KMS-11 (cell line): Measurements from ENCODE around the gene ANXA11.

Source experiments
- H2AFZ ChIP-seq: fragments of 200-600 bp; sonication (generic); 2 replicates; pipeline ENCODE4 v1.6.1; 2016; ENCODE audit warnings: antibody characterized with exemption, mixed run types, low read depth
- H3K27ac ChIP-seq: fragments of 200-600 bp; sonication (generic); 2 replicates; pipeline ENCODE4 v1.6.1; 2016; ENCODE audit warnings: mild to moderate bottlenecking, mixed run types
- H3K27me3 ChIP-seq: fragments of 200-600 bp; sonication (generic); 2 replicates; pipeline ENCODE4 v1.6.1; 2017; ENCODE audit warnings: mild to moderate bottlenecking, low read depth, mixed run types, moderate library complexity; ENCODE audit not compliant: insufficient read depth
- H3K36me3 ChIP-seq: fragments of 200-600 bp; sonication (generic); 2 replicates; pipeline ENCODE4 v1.6.1; 2017; ENCODE audit warnings: mild to moderate bottlenecking, mixed run types; ENCODE audit not compliant: insufficient read depth
- H3K4me1 ChIP-seq: fragments of 200-600 bp; sonication (generic); 2 replicates; pipeline ENCODE4 v1.6.1; 2016; ENCODE audit warnings: mild to moderate bottlenecking, low read depth, mixed run types; ENCODE audit not compliant: poor library complexity, severe bottlenecking
- H3K4me2 ChIP-seq: fragments of 200-600 bp; sonication (generic); 2 replicates; pipeline ENCODE4 v1.7.0; 2016; ENCODE audit warnings: mild to moderate bottlenecking, mixed run types
- H3K4me3 ChIP-seq: fragments of 200-600 bp; sonication (generic); IDR thresholded peaks from 2 replicates; pipeline ENCODE4 v1.6.1; 2017; ENCODE audit warnings: low read depth, low read length, mixed read lengths; ENCODE audit not compliant: insufficient read depth
- H3K79me2 ChIP-seq: fragments of 200-600 bp; sonication (generic); 2 replicates; pipeline ENCODE4 v1.6.1; 2016; ENCODE audit warnings: low read depth, mixed run types; ENCODE audit not compliant: insufficient read depth
- H3K9ac ChIP-seq: fragments of 200-600 bp; sonication (generic); 2 replicates; pipeline ENCODE4 v1.6.1; 2016; ENCODE audit warnings: mild to moderate bottlenecking, mixed run types
- H4K20me1 ChIP-seq: fragments of 200-600 bp; sonication (generic); 2 replicates; pipeline ENCODE4 v1.6.1; 2016; ENCODE audit warnings: mild to moderate bottlenecking, mixed run types; ENCODE audit not compliant: insufficient read depth
- CTCF ChIP-seq: fragments of 200-600 bp; sonication (generic); conservative IDR thresholded peaks from 2 replicates; pipeline ENCODE4 v1.6.1; 2017; ENCODE audit warnings: low read depth, mild to moderate bottlenecking, antibody characterized with exemption, low read length, moderate library complexity, mixed read lengths

The ANXA11 gene

GRCh38 chr10:80153460-80153859 is 51.9 kb downstream of the ANXA11 start:
- no peaks in the 10 kb centered on the region for H4K20me1 ChIP-seq

GRCh38 chr10:80152820-80153219 is 52.5 kb downstream of the ANXA11 start:
- H4K20me1 ChIP-seq: no peaks in the 10 kb centered on the region
- no peak overlapping the region for H2AFZ ChIP-seq
- TF ChIP-seq CTCF: no peak
- H3K27me3 ChIP-seq: no peaks in the 10 kb centered on the region
- no peak overlapping the region for H3K4me3 ChIP-seq
- H3K36me3 ChIP-seq: no peaks in the 10 kb centered on the region
- H3K79me2 ChIP-seq: no peaks in the 10 kb centered on the region
- H3K4me2 ChIP-seq: no peak overlapping the region
- H3K9ac ChIP-seq: no peak overlapping the region
- H3K27ac ChIP-seq: no peak overlapping the region
- no peaks in the 10 kb centered on the region for H3K4me1 ChIP-seq

More at GRCh38 chr10:80153460-80153859, 51.9 kb downstream of the ANXA11 start:
- H3K27me3 ChIP-seq: no peaks in the 10 kb centered on the region
- H3K79me2 ChIP-seq: no peaks in the 10 kb centered on the region
- no peak overlapping the region for H3K27ac ChIP-seq
- H3K36me3 ChIP-seq: no peaks in the 10 kb centered on the region
- no peak for TF ChIP-seq CTCF
- H2AFZ ChIP-seq: no peak overlapping the region
- no peak overlapping the region for H3K4me3 ChIP-seq
- H3K4me1 ChIP-seq: no peaks in the 10 kb centered on the region
- no peak overlapping the region for H3K9ac ChIP-seq
- no peak overlapping the region for H3K4me2 ChIP-seq

- no peaks in the 10 kb centered on the region for H3K79me2 ChIP-seq
- peaks cover under 1% of the 10 kb centered on the region for H3K4me1 ChIP-seq
- H3K27me3 ChIP-seq: no peaks in the 10 kb centered on the region
- H2AFZ ChIP-seq: no peak overlapping the region
- H3K9ac ChIP-seq: no peak overlapping the region
- TF ChIP-seq CTCF: no peak
- H3K27ac ChIP-seq: no peak overlapping the region
- H3K4me3 ChIP-seq: no peak overlapping the region
- no peaks in the 10 kb centered on the region for H3K36me3 ChIP-seq
- no peaks in the 10 kb centered on the region for H4K20me1 ChIP-seq
- H3K4me2 ChIP-seq: no peak overlapping the region
Observed at GRCh38 chr10:80150172-80150571, 55.2 kb downstream of the ANXA11 start.

- no peak overlapping the region for H3K9ac ChIP-seq
Observed at GRCh38 chr10:80149123-80149522, 56.2 kb downstream of the ANXA11 start.

More at GRCh38 chr10:80149123-80149522, 56.2 kb downstream of the ANXA11 start:
- no peak overlapping the region for H3K4me3 ChIP-seq
- no peak for TF ChIP-seq CTCF
- H3K79me2 ChIP-seq: no peaks in the 10 kb centered on the region
- no peaks in the 10 kb centered on the region for H4K20me1 ChIP-seq
- no peak overlapping the region for H3K4me2 ChIP-seq
- peaks cover 7% of the 10 kb centered on the region for H3K4me1 ChIP-seq
- no peaks in the 10 kb centered on the region for H3K36me3 ChIP-seq
- no peaks in the 10 kb centered on the region for H3K27me3 ChIP-seq
- H3K27ac ChIP-seq: no peak overlapping the region
- H2AFZ ChIP-seq: no peak overlapping the region
